ENCODE results near the gene FOCAD. TPM values are rescaled to one million over a fixed set of nuclear protein-coding genes. Genes with fewer than 3 reads are reported as not detected.

FOCAD gene
- total RNA-seq, 4 donors from 2014 or later = 49.3 to 139 (median 92.8) TPM

- no peak overlapping the region for H3K4me3 ChIP-seq (replicated peaks in 1 of 3)
- TF ChIP-seq POLR2A (IDR thresholded peaks at IDR 0.05) (no peak), CTCF (IDR thresholded peaks at IDR 0.05) (no peak)
- no peak for DNase-seq
- H3K27ac ChIP-seq = no peak overlapping the region
- H3K36me3 ChIP-seq = peaks cover 0 to 3% of the 10 kb centered on the region in 2 donors
- H3K27me3 ChIP-seq = no peaks in the 10 kb centered on the region
- intact Hi-C loops (cut with DNase I) = no loop called here
- WGBS, 2 donors = 71 to 78% methylated on average over 2 of the region's 2 CpGs
- H3K9me3 ChIP-seq = no peaks in the 10 kb centered on the region
- H3K4me1 ChIP-seq = no peaks in the 10 kb centered on the region
These were observed 311.6 kb downstream of the FOCAD start for GRCh38 chr9:20995616-20996015.

- no peak overlapping the region for H3K27ac ChIP-seq
- 95 to 97% methylated on average over 2 of the region's 2 CpGs for WGBS, 2 donors
These were observed 312.8 kb downstream of the FOCAD start for GRCh38 chr9:20996809-20997208.

GRCh38 chr9:20997503-20998076 lies 313.5 kb downstream of the FOCAD start:
- H3K36me3 ChIP-seq = no peaks in the 10 kb centered on the region
- no peaks in the 10 kb centered on the region for H3K9me3 ChIP-seq
- intact Hi-C loops (cut with DNase I) = no loop called here
- 90 to 92% methylated on average over 2 of the region's 2 CpGs for WGBS, 2 donors
- H3K4me1 ChIP-seq = no peaks in the 10 kb centered on the region
- H3K27me3 ChIP-seq = no peaks in the 10 kb centered on the region
- H3K4me3 ChIP-seq (replicated peaks in 1 of 3) = no peak overlapping the region
- DNase-seq = no peak
- no peak overlapping the region for H3K27ac ChIP-seq
- TF ChIP-seq POLR2A (IDR thresholded peaks at IDR 0.05) (no peak), CTCF (IDR thresholded peaks at IDR 0.05) (no peak)

More at GRCh38 chr9:20996809-20997208, 312.8 kb downstream of the FOCAD start:
- no peak overlapping the region for H3K4me3 ChIP-seq (replicated peaks in 1 of 3)
- no peaks in the 10 kb centered on the region for H3K27me3 ChIP-seq
- no peaks in the 10 kb centered on the region for H3K4me1 ChIP-seq
- intact Hi-C loops (cut with DNase I) = no loop called here
- DNase-seq = no peak
- TF ChIP-seq POLR2A (IDR thresholded peaks at IDR 0.05) (no peak), CTCF (IDR thresholded peaks at IDR 0.05) (no peak)
- H3K36me3 ChIP-seq = no peaks in the 10 kb centered on the region
- H3K9me3 ChIP-seq = no peaks in the 10 kb centered on the region

- no peaks in the 10 kb centered on the region for H3K36me3 ChIP-seq
- no peaks in the 10 kb centered on the region for H3K27me3 ChIP-seq
- no peak overlapping the region for H3K4me3 ChIP-seq (replicated peaks in 1 of 3)
- intact Hi-C loops (cut with DNase I) = no loop called here
- no peaks in the 10 kb centered on the region for H3K9me3 ChIP-seq
- H3K27ac ChIP-seq = no peak overlapping the region
- H3K4me1 ChIP-seq = no peaks in the 10 kb centered on the region
- no peak for DNase-seq
- 50% methylated on average over 1 of the region's 1 CpG for WGBS, 2 donors
- TF ChIP-seq CTCF (IDR thresholded peaks at IDR 0.05) (no peak), POLR2A (IDR thresholded peaks at IDR 0.05) (no peak)
These were observed 317.5 kb downstream of the FOCAD start for GRCh38 chr9:21001581-21001980.

GRCh38 chr9:21002040-21002439 lies 318.0 kb downstream of the FOCAD start:
- Histone ChIP-seq H3K27ac (no peak overlapping the region), H3K36me3 (no peaks in the 10 kb centered on the region), H3K4me1 (no peaks in the 10 kb centered on the region), H3K9me3 (no peaks in the 10 kb centered on the region), H3K4me3 (replicated peaks in 1 of 3) (no peak overlapping the region), H3K27me3 (no peaks in the 10 kb centered on the region)
- 80 to 88% methylated on average over 2 of the region's 2 CpGs for WGBS, 2 donors
- TF ChIP-seq CTCF (IDR thresholded peaks at IDR 0.05) (no peak), POLR2A (IDR thresholded peaks at IDR 0.05) (no peak)
- DNase-seq = no peak
- intact Hi-C loops (cut with DNase I) = no loop called here
